Testis (tissue), 3 donors: ENCODE data around the gene METTL4. TPM values are rescaled to one million over a fixed set of nuclear protein-coding genes. Genes with fewer than 3 reads are reported as not detected.

Experiments
- DNase-seq: peaks from one replicate; pipeline ENCODE4 v3.0.0-alpha.2; 2019
- H3K27ac ChIP-seq, 2 donors: fragments of 200-600 bp; sonication (generic); one replicate each; pipeline ENCODE4 v1.5.1; 2019
- H3K27me3 ChIP-seq: fragments of 200-600 bp; sonication (generic); one replicate; pipeline ENCODE4 v1.5.1; 2019
- H3K36me3 ChIP-seq: fragments of 200-600 bp; sonication (generic); one replicate; pipeline ENCODE4 v1.5.1; 2017; ENCODE audit warnings: low read depth; ENCODE audit errors: missing control alignments
- H3K4me1 ChIP-seq: fragments of 200-600 bp; sonication (generic); one replicate; pipeline ENCODE4 v1.5.1; 2019
- H3K4me3 ChIP-seq, 2 donors: fragments of 200-600 bp; sonication (generic); one replicate each; pipeline ENCODE4 v1.5.1; 2017 to 2019
- H3K9me3 ChIP-seq: fragments of 200-600 bp; sonication (generic); one replicate; pipeline ENCODE4 v1.5.1; 2017
- POLR2A ChIP-seq: fragments of 450-650 bp; IDR thresholded peaks from one replicate; pipeline ENCODE4 v1.6.1; 2017; ENCODE audit warnings: antibody characterized with exemption, mild to moderate bottlenecking, moderate library complexity
- WGBS, 2 donors: methylation state at CpG; one replicate each; pipeline ENCODE4 v1.1.5; 2018; 5-methylcytosine and 5-hydroxymethylcytosine counted together
- intact Hi-C: fragments of 100-400 bp; cut with DNase I; formaldehyde crosslinking; loops from one replicate; pipeline ENCODE4 v1.15.1; 2023; ENCODE audit warnings: low total_unique reads
- polyA plus RNA-seq: library from polyadenylated mRNA; stranded (reverse); fragments of 350-450 nt; fragmentation: Illumina TruSeq; extraction: RNeasy Lipid Tissue Mini Kit (QIAGEN cat#74804); gene quantifications from one replicate; pipeline ENCODE4 v1.2.3, GENCODE V29; 2014; ENCODE audit warnings: low read depth, low replicate concordance; ENCODE audit not compliant: insufficient read depth
- total RNA-seq, 2 donors: library from RNA; depleted of rRNA; stranded (reverse); fragments of >200 nt; gene quantifications; one replicate each; pipeline ENCODE4 v1.2.3, GENCODE V29; 2016
- TF ChIP-seq, protein P1 (sequence below), 3 experiments: fragments of 450-650 bp in 2 of 3; fragments of 200-600 bp in 1 of 3; sonication (generic) in 1 of 3; IDR thresholded peaks; one replicate each; pipeline ENCODE4 v1.5.1; 2016 to 2019; ENCODE audit warnings: antibody characterized with exemption in 3 of 3, mild to moderate bottlenecking in 2 of 3, moderate library complexity in 1 of 3

METTL4 gene
- total and polyA plus RNA-seq, 3 donors from 2014 or later: 11.3 to 12.6 (median 12.4) TPM

DNA sequence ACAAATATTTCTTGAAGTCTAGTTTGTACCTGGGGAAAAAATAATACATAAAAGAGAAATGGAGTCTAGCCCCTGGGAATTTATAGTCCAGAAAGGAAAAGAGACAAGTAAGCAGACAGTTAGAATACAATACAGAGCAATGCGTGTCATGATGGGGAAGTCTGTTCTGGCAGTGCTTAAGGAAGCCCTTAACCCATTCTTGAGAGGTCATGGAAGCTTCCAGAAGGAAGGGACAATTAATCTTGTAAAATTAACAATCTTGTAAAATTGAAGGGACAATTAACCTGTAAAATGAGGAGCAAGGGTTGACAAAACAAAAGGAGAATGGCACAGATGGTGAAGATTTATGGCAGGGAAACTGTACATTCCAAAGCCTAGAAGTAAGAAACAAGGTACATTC lies 66.7 kb downstream of the METTL4 start:
- no peak for TF ChIP-seq POLR2A
- TF ChIP-seq, protein P1, sequence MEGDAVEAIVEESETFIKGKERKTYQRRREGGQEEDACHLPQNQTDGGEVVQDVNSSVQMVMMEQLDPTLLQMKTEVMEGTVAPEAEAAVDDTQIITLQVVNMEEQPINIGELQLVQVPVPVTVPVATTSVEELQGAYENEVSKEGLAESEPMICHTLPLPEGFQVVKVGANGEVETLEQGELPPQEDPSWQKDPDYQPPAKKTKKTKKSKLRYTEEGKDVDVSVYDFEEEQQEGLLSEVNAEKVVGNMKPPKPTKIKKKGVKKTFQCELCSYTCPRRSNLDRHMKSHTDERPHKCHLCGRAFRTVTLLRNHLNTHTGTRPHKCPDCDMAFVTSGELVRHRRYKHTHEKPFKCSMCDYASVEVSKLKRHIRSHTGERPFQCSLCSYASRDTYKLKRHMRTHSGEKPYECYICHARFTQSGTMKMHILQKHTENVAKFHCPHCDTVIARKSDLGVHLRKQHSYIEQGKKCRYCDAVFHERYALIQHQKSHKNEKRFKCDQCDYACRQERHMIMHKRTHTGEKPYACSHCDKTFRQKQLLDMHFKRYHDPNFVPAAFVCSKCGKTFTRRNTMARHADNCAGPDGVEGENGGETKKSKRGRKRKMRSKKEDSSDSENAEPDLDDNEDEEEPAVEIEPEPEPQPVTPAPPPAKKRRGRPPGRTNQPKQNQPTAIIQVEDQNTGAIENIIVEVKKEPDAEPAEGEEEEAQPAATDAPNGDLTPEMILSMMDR (IDR thresholded peaks at IDR 0.05): no peak
- no peak for DNase-seq
- Histone ChIP-seq H3K4me1 (no peaks in the 10 kb centered on the region), H3K36me3 (no peaks in the 10 kb centered on the region), H3K9me3 (no peaks in the 10 kb centered on the region), H3K27me3 (no peaks in the 10 kb centered on the region), H3K4me3 (no peak overlapping the region), H3K27ac (no peak overlapping the region)
- intact Hi-C loops: no loop called here
- WGBS, 2 donors: 85 to 88% methylated on average over 1 of the region's 1 CpG

DNA sequence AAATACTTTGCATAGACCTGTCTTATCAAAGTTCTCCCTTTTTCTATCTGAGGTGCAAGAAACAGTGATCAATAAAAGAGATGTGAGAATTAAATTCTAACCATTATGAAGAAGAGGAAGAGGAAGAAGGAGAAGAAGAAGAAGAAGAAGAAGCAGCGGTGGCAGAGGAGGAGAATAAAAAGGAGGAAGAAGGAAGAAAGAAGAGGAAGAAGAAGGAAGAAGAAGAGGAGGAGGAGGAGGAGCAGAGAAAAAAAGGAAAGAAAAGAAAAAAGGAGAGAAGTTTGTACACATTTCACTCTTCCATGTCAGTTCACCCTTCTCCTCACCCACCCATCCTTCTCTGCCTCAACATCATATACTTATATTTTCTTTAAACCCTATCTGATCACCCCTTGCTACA lies 68.4 kb downstream of the METTL4 start:
- Histone ChIP-seq H3K4me1 (no peaks in the 10 kb centered on the region), H3K27ac (no peak overlapping the region), H3K9me3 (no peaks in the 10 kb centered on the region), H3K36me3 (no peaks in the 10 kb centered on the region), H3K27me3 (no peaks in the 10 kb centered on the region), H3K4me3 (no peak overlapping the region)
- 91 to 100% methylated on average over 1 of the region's 1 CpG for WGBS, 2 donors
- no peak for DNase-seq
- intact Hi-C loops: no loop called here
- TF ChIP-seq, protein P1 (IDR thresholded peaks at IDR 0.05): no peak
- TF ChIP-seq POLR2A: no peak

DNA sequence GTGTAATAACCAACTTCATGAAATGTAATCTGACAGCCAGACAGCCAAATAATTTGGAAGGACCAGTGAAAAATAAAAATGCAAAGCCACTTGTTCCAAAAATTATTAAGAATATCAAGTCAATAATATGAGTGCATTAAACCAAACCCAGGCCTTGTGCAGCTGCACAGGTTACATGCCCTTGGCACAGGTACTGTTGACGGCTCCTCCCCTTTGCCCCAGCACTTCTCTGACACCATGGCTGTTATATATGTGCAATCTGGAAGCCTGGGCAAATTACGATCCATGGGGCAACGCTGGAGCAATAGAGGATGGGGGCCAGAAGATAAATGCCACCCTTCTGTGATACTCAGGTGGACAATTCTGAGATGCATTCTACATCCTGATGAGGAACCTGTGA lies 68.9 kb downstream of the METTL4 start:
- intact Hi-C loops: no loop called here
- no peak for TF ChIP-seq POLR2A
- TF ChIP-seq, protein P1 (IDR thresholded peaks at IDR 0.05): no peak
- no peak for DNase-seq
- Histone ChIP-seq H3K4me1 (no peaks in the 10 kb centered on the region), H3K27ac (no peak overlapping the region), H3K9me3 (no peaks in the 10 kb centered on the region), H3K36me3 (no peaks in the 10 kb centered on the region), H3K27me3 (no peaks in the 10 kb centered on the region), H3K4me3 (no peak overlapping the region)
- WGBS, 2 donors: 66 to 96% methylated on average over 3 of the region's 3 CpGs

DNA sequence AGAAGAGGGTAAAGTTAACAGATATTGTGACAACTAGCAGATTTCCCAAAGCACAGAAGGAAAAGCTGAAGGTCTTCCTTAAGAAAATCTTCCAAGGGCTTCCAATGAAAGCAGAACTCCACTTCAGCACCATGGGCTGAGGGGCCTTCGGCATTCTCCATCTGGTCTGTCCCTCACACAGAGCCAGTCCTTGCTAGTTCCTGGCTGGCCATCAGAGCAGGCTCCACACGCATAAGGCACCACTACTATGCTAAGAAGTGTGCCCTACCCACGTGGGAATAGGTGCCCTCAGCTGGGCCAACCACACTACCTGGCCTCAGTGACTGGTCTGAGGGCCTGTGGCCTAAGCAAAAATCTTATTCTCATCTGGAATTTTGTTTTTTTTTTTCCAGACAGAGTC lies 73.5 kb downstream of the METTL4 start:
- Histone ChIP-seq H3K27ac (no peak overlapping the region), H3K36me3 (no peaks in the 10 kb centered on the region), H3K27me3 (no peaks in the 10 kb centered on the region), H3K4me3 (no peak overlapping the region), H3K9me3 (no peaks in the 10 kb centered on the region), H3K4me1 (no peaks in the 10 kb centered on the region)
- 78 to 87% methylated on average over 3 of the region's 3 CpGs for WGBS, 2 donors
- TF ChIP-seq, protein P1 (IDR thresholded peaks at IDR 0.05): no peak
- no peak for TF ChIP-seq POLR2A
- DNase-seq: no peak
- intact Hi-C loops: no loop called here

DNA sequence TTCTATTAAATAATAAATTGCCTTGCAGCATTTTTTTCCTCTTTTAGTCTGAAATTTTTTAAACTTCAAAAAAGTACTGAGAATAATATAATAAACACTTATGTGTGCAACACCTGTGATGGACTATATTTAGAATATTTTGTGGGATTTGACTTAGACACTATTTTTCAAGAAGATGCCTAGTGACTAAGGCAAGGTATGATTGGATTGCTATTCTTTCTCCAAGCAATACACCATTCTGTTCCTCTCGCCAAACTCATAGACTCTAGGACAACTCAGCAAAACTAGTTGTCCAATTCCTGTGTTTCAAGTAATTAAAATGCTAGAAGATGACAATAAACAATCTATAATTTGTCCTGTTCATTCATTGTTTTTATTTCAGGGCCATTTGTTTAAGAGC lies 75.9 kb downstream of the METTL4 start:
- H3K27ac ChIP-seq: no peak overlapping the region
- no peaks in the 10 kb centered on the region for H3K36me3 ChIP-seq
- H3K4me3 ChIP-seq: no peak overlapping the region
- H3K4me1 ChIP-seq: no peaks in the 10 kb centered on the region
- H3K27me3 ChIP-seq: no peaks in the 10 kb centered on the region
- DNase-seq: no peak
- intact Hi-C loops: no loop called here
- no peak for TF ChIP-seq POLR2A
- WGBS, 2 donors: 90 to 100% methylated on average over 1 of the region's 1 CpG
- H3K9me3 ChIP-seq: no peaks in the 10 kb centered on the region
